ENCODE data around the gene APLNR. TPM values are rescaled to one million over a fixed set of nuclear protein-coding genes. Genes with fewer than 3 reads are reported as not detected.
"Not testable (repeated sequence)": the region's sequence is repeated elsewhere in the genome, so short reads cannot be mapped to it uniquely, and the experiment has no call there.

Gene APLNR
- 10 to 100 TPM in 1 of 2 donors, 1 to 10 TPM in 1; 6.3 to 13.6 TPM for total RNA-seq

DNA sequence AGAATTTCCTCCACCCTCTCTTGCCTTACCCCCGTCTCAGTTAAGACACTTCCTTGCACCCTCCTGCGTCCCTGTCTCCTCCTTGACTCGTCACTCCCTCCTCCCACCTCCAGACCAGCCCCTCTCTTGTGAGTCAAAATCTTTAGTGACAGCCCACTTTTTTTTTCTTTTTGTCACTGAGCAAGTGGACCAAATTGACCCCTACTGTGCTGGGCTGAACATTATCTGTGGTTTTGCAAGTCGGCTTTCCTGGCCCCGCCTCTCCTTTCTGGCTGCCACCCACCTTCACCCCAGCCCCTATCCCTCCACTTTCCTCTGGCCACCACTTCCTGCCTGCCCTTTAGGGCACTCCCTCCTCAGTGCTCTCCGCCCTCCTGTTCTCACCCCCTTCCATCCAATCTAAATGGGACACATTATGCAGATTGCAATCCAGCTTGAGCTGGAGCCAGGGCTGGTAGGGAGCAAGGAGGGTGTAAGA lies at the start of gene APLNR:
APLNR (minus strand) TSS at position 47 of the 478 bp plus-strand sequence. CDS start 246 bp downstream, outside the sequence.
- DNase-seq (ENCODE audit: low spot score), result no peak
- H3K27ac ChIP-seq, result peak within 1 kb of the TSS; percentile 8 to 39
- no peaks in the 10 kb centered on the region for H3K9me3 ChIP-seq
- TF ChIP-seq, protein P1, sequence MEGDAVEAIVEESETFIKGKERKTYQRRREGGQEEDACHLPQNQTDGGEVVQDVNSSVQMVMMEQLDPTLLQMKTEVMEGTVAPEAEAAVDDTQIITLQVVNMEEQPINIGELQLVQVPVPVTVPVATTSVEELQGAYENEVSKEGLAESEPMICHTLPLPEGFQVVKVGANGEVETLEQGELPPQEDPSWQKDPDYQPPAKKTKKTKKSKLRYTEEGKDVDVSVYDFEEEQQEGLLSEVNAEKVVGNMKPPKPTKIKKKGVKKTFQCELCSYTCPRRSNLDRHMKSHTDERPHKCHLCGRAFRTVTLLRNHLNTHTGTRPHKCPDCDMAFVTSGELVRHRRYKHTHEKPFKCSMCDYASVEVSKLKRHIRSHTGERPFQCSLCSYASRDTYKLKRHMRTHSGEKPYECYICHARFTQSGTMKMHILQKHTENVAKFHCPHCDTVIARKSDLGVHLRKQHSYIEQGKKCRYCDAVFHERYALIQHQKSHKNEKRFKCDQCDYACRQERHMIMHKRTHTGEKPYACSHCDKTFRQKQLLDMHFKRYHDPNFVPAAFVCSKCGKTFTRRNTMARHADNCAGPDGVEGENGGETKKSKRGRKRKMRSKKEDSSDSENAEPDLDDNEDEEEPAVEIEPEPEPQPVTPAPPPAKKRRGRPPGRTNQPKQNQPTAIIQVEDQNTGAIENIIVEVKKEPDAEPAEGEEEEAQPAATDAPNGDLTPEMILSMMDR (IDR thresholded peaks at IDR 0.05), result no peak
- peak within 1 kb of the TSS; percentile 16 to 32 for H3K4me3 ChIP-seq
- H3K4me1 ChIP-seq, result peaks cover 0 to 36% of the 10 kb centered on the region in 2 donors
- H3K36me3 ChIP-seq, result no peaks in the 10 kb centered on the region
- no peaks in the 10 kb centered on the region for H3K27me3 ChIP-seq

DNA sequence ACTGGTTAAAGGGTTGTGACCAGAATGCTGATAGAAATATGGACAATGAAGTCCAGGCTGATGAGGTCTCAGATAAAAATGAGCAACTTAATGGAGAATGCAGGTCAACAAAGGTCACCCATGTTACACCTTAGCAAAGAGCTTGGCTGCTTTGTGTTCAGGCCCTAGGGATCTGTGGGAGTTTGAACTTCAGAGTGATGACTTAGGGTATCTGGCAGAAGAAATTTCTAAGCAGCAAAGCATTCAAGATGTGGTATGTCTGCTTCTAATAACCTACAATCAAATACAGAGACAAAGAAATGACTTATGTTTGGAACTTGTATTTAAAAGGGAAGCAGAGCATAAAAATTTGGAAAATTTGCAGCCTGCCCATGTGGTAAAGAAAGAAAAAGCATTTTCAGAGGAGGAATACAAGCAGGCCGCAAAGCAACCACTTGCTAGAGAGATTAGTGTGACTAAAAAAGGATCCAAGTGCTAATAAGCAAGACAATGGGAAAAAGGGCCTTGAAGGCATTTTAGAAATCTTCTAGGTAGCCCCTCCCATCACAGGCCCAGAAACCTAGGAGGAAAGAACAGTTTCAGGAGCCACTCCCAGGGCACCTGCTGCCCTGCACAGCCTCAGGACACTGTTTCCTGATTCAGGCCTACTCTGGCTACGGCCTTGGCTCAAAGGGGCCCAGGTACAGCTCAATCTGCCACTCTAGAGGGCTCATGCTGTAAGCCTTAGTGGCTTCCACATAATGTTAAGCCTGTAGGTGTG lies 46.4 kb upstream of the APLNR start:
- Histone ChIP-seq H3K36me3 (no peaks in the 10 kb centered on the region), H3K27ac (no peak overlapping the region), H3K9me3 (no peaks in the 10 kb centered on the region), H3K4me3 (no peak overlapping the region), H3K4me1 (peaks cover 0 to under 1% of the 10 kb centered on the region in 2 donors), H3K27me3 (no peaks in the 10 kb centered on the region)
- TF ChIP-seq, protein P1 (IDR thresholded peaks at IDR 0.05), result no peak
- no peak for DNase-seq (ENCODE audit: low spot score)

DNA sequence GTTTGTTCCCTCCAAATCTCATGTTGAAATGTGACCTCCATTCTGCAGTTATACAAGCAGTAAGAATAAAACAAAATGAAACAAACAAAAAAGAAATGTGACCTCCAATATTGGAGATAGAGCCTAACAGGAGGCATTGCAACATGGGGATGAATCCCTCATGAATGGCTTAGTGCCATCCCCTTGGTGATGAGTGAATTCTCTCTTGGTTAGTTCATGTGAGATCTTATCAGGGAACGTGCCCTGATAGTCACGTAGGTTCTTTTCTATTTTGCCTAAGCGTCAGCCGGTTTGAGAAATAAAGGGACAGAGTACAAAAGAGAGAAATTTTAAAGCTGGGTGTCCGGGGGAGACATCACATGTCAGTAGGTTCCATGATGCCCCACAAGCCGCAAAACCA lies 44.5 kb upstream of the APLNR start:
- not testable (repeated sequence) for H3K27ac ChIP-seq; H3K9me3 ChIP-seq; H3K36me3 ChIP-seq; DNase-seq (ENCODE audit: low spot score); H3K27me3 ChIP-seq; H3K4me3 ChIP-seq
- peaks cover 0 to 17% of the 10 kb centered on the region in 2 donors for H3K4me1 ChIP-seq

DNA sequence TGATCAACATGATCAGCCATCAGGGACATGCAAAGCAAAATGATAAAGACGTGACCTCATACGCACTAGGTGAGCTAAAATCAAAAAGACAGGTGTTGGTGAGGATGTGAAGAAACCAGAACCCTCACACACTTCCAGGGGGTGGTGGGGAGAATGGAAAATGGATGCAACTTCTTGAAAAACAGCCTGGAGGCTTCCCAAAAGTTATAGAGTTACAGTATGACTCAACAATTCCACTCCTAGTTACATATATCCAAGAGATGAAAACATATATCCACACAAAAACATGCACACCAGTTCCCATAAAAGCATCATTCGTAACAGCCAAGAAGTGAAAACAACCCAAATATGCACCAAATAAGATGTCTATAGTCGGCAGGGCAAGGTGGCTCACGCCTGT lies 42.1 kb upstream of the APLNR start:
- H3K36me3 ChIP-seq, result no peaks in the 10 kb centered on the region
- no peaks in the 10 kb centered on the region for H3K9me3 ChIP-seq
- TF ChIP-seq, protein P1 (IDR thresholded peaks at IDR 0.05), result no peak
- no peak overlapping the region for H3K27ac ChIP-seq
- peaks cover 0 to 28% of the 10 kb centered on the region in 2 donors for H3K4me1 ChIP-seq
- no peaks in the 10 kb centered on the region for H3K27me3 ChIP-seq
- DNase-seq (ENCODE audit: low spot score), result no peak
- no peak overlapping the region for H3K4me3 ChIP-seq

DNA sequence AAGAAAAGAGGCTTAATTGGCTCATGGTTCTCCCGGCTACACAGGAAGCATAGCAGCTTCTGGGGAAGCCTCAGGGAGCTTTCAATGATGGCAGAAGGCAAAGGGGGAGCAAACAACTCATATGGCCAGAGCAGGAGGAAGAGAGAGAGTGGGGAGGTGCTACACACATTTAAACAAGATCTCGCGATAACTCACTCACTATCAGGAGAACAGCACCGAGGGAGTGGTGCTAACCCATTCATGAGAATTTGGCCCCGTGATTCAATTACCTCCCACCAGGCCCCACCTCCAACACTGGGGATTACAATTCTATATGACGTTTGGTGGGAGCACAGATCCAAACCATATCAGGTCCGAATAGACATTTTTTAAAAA lies 41.7 kb upstream of the APLNR start:
- TF ChIP-seq, protein P1 (IDR thresholded peaks at IDR 0.05), result no peak
- H3K27ac ChIP-seq, result peak overlapping the region in 1 of 2 donors; percentile 52

DNA sequence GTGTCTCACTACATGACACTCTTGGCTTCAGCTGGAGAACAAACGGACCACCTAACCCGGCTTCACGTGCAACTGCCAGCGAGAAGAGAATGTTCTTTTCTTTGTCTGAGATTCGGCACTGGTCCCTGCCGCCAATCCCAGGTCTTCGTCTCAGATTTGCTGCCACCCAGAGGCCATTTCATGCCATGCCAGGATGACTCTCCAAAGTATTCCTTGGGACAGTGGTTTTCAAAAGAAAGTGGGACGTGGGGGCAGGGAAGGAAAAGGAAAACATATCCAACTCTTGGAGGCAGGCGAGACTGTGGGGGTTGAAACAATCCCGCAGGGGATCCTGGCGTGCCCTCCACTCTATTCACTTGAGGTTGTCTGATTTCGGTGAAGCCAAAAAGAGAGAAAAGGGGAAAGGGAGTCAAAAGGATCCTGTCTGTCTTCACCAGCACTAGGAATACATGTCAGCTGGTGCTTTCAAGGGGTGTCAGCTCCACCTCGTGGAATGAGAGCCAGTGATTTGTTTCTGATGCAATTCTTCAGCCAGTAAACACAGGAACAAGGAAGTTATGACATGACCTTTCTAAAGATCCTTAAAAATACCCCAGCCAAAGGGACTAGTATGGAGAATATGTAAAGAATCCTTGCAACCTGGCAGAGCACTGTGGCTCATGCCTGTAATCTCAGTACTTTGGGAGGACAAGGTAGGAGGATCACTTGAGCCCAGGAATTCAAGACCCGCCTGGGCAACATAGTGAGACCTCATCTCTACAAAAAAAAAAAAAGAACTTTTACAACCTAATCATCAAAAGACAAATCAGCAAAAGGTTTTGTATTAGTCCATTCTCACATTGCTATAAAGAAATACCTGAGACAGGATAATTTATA lies 41.0 kb upstream of the APLNR start:
- TF ChIP-seq, protein P1 (IDR thresholded peaks at IDR 0.05), result peak; percentile 47 to 92
- peak overlapping the region; percentile 52 for H3K27ac ChIP-seq
- peak; percentile 92 for DNase-seq (ENCODE audit: low spot score)
- H3K4me1 ChIP-seq, result peaks cover 0 to 28% of the 10 kb centered on the region in 2 donors
- peaks cover 0 to 10% of the 10 kb centered on the region in 2 donors for H3K9me3 ChIP-seq
- no peaks in the 10 kb centered on the region for H3K27me3 ChIP-seq
- peak overlapping the region in 1 of 2 donors; percentile 19 for H3K4me3 ChIP-seq
- no peaks in the 10 kb centered on the region for H3K36me3 ChIP-seq

More for the DNA sequence above, 41.7 kb upstream of the APLNR start:
- no peaks in the 10 kb centered on the region for H3K36me3 ChIP-seq
- H3K27me3 ChIP-seq, result no peaks in the 10 kb centered on the region
- no peak for DNase-seq (ENCODE audit: low spot score)
- peaks cover 0 to 4% of the 10 kb centered on the region in 2 donors for H3K9me3 ChIP-seq
- H3K4me1 ChIP-seq, result peaks cover 0 to 28% of the 10 kb centered on the region in 2 donors
- H3K4me3 ChIP-seq, result no peak overlapping the region
